Smooth muscle cell (in vitro differentiated cells): Measurements from ENCODE around the gene TLK2. TPM values are rescaled to one million over a fixed set of nuclear protein-coding genes. Genes with fewer than 3 reads are reported as not detected.
A peak's percentile ranks its signal among the peaks of the same experiment; 100 is the strongest.
"Not testable (repeated sequence)": the region's sequence is repeated elsewhere in the genome, so short reads cannot be mapped to it uniquely, and the experiment has no call there.

Experiments used
- DNase-seq: peaks from one replicate; lab custom pipeline; 2025; ENCODE audit not compliant: unreplicated experiment; lab: John Stamatoyannopoulos, UW
- H2AFZ ChIP-seq: fragments of 200-600 bp; sonication (generic); 2 replicates; pipeline ENCODE4 v1.6.0; 2016; ENCODE audit warnings: antibody characterized with exemption, low read depth, mild to moderate bottlenecking
- H3F3A ChIP-seq: fragments of 200-600 bp; sonication (generic); 2 replicates; pipeline ENCODE4 v1.6.0; 2017; ENCODE audit warnings: antibody characterized with exemption, low read depth
- H3K27ac ChIP-seq: fragments of 200-600 bp; sonication (generic); 2 replicates; pipeline ENCODE4 v1.5.1; 2016; ENCODE audit warnings: low read depth, mild to moderate bottlenecking
- H3K27me3 ChIP-seq: fragments of 200-600 bp; sonication (generic); 2 replicates; pipeline ENCODE4 v1.6.1; 2016; ENCODE audit warnings: low read depth, mild to moderate bottlenecking
- H3K36me3 ChIP-seq: fragments of 200-600 bp; sonication (generic); 2 replicates; pipeline ENCODE4 v1.5.1; 2016; ENCODE audit warnings: low read depth
- H3K4me1 ChIP-seq: fragments of 200-600 bp; sonication (generic); 2 replicates; pipeline ENCODE4 v1.5.1; 2016; ENCODE audit warnings: low read depth
- H3K4me2 ChIP-seq: fragments of 200-600 bp; sonication (generic); 2 replicates; pipeline ENCODE4 v1.6.0; 2016; ENCODE audit warnings: mild to moderate bottlenecking
- H3K4me3 ChIP-seq: fragments of 200-600 bp; sonication (generic); 2 replicates; pipeline ENCODE4 v1.5.1; 2016; ENCODE audit warnings: mild to moderate bottlenecking
- H3K79me2 ChIP-seq: fragments of 200-600 bp; sonication (generic); 2 replicates; pipeline ENCODE4 v1.6.0; 2016; ENCODE audit warnings: low read depth, mild to moderate bottlenecking
- H3K9ac ChIP-seq: fragments of 200-600 bp; sonication (generic); 2 replicates; pipeline ENCODE4 v1.6.0; 2016; ENCODE audit warnings: low read depth
- H3K9me3 ChIP-seq: fragments of 200-600 bp; sonication (generic); replicated peaks from 2 replicates; pipeline ENCODE4 v1.5.1; 2016; ENCODE audit warnings: low read depth
- H4K20me1 ChIP-seq: fragments of 200-600 bp; sonication (generic); 2 replicates; pipeline ENCODE4 v1.6.0; 2016; ENCODE audit warnings: low read depth
- CTCF ChIP-seq: fragments of 200-600 bp; sonication (generic); IDR thresholded peaks from 2 replicates; pipeline ENCODE4 v1.5.1; 2017; ENCODE audit warnings: borderline replicate concordance, mild to moderate bottlenecking, antibody characterized with exemption; ENCODE audit not compliant: insufficient read depth, poor library complexity, severe bottlenecking
- WGBS: methylation state at CpG from one replicate; pipeline ENCODE4 v1.1.7; 2016; ENCODE audit warnings: low lambda C conversion rate; 5-methylcytosine and 5-hydroxymethylcytosine counted together
- polyA plus RNA-seq: library from polyadenylated mRNA; unstranded; fragments of >200 nt; fragmentation: Nextera tagmentation; extraction: Ambion mirVana; gene quantifications from 2 replicates; pipeline ENCODE4 v1.2.1, GENCODE V29; 2016
- total RNA-seq: library from RNA; depleted of rRNA; stranded (reverse); fragments of >200 nt; gene quantifications from 2 replicates; pipeline ENCODE4 v1.2.3, GENCODE V29; 2014

The TLK2 gene
- total and polyA plus RNA-seq, 2 experiments from 2014 or later: 15.9 to 29.2 TPM

- no peaks in the 10 kb centered on the region for H3K9me3 ChIP-seq
- no peaks in the 10 kb centered on the region for H3K27me3 ChIP-seq
- 98% methylated on average over 7 of the region's 7 CpGs for WGBS
- H3F3A ChIP-seq: no peaks in the 10 kb centered on the region
- H3K9ac ChIP-seq: no peak overlapping the region
- H3K4me1 ChIP-seq: no peaks in the 10 kb centered on the region
- H3K4me2 ChIP-seq: no peak overlapping the region
- H3K36me3 ChIP-seq: peaks cover 7% of the 10 kb centered on the region
- no peaks in the 10 kb centered on the region for H4K20me1 ChIP-seq
- H2AFZ ChIP-seq: no peak overlapping the region
- no peak for DNase-seq
- no peaks in the 10 kb centered on the region for H3K79me2 ChIP-seq
- H3K27ac ChIP-seq: no peak overlapping the region
- H3K4me3 ChIP-seq: no peak overlapping the region
- no peak for TF ChIP-seq CTCF
These were observed 127.0 kb downstream of the TLK2 start for GRCh38 chr17:62605588-62605987.

- no peak for TF ChIP-seq CTCF
- Histone ChIP-seq H3K36me3 (peaks cover 10% of the 10 kb centered on the region), H3K9ac (no peak overlapping the region)
These were observed 132.7 kb downstream of the TLK2 start for GRCh38 chr17:62611292-62611691.

GRCh38 chr17:62611728-62612127, 133.1 kb downstream of the TLK2 start:
- Histone ChIP-seq H3K9me3 (no peaks in the 10 kb centered on the region), H3K4me1 (peaks cover 7% of the 10 kb centered on the region), H3K27ac (peak overlapping the region; percentile 89), H3K36me3 (peaks cover 5% of the 10 kb centered on the region), H2AFZ (no peak overlapping the region), H3K9ac (no peak overlapping the region), H3K4me3 (no peak overlapping the region), H3K4me2 (no peak overlapping the region), H3F3A (peaks cover 8% of the 10 kb centered on the region), H3K79me2 (no peaks in the 10 kb centered on the region), H4K20me1 (no peaks in the 10 kb centered on the region), H3K27me3 (no peaks in the 10 kb centered on the region)
- 95% methylated on average over 8 of the region's 8 CpGs for WGBS
- DNase-seq: no peak
- TF ChIP-seq CTCF: no peak

More at GRCh38 chr17:62611292-62611691, 132.7 kb downstream of the TLK2 start:
- Histone ChIP-seq H3K79me2 (no peaks in the 10 kb centered on the region), H3K4me3 (no peak overlapping the region), H3K4me2 (no peak overlapping the region), H3K4me1 (peaks cover 7% of the 10 kb centered on the region), H4K20me1 (no peaks in the 10 kb centered on the region), H2AFZ (no peak overlapping the region), H3K27ac (no peak overlapping the region), H3K9me3 (no peaks in the 10 kb centered on the region), H3K27me3 (no peaks in the 10 kb centered on the region), H3F3A (peaks cover 8% of the 10 kb centered on the region)
- DNase-seq: no peak
- 98% methylated on average over 5 of the region's 5 CpGs for WGBS

GRCh38 chr17:62612289-62612688, 133.7 kb downstream of the TLK2 start:
- not testable (repeated sequence) for H3F3A ChIP-seq, H3K27me3 ChIP-seq, H3K36me3 ChIP-seq, DNase-seq, H3K9ac ChIP-seq, H3K4me2 ChIP-seq, H2AFZ ChIP-seq, H3K4me3 ChIP-seq, H3K9me3 ChIP-seq, H4K20me1 ChIP-seq, H3K79me2 ChIP-seq
- Histone ChIP-seq H3K27ac (peak overlapping the region; percentile 89), H3K4me1 (peaks cover 13% of the 10 kb centered on the region)
- 96% methylated on average over 12 of the region's 12 CpGs for WGBS

- WGBS: 35% methylated on average over 4 of the region's 4 CpGs
- not testable (repeated sequence) for H4K20me1 ChIP-seq
- peak overlapping the region; percentile 89 for H3K27ac ChIP-seq
These were observed 134.5 kb downstream of the TLK2 start for GRCh38 chr17:62613095-62613494.

More at GRCh38 chr17:62613095-62613494, 134.5 kb downstream of the TLK2 start:
- not testable (repeated sequence) for H3K9me3 ChIP-seq, H3K79me2 ChIP-seq, H3K4me3 ChIP-seq, DNase-seq, H3K27me3 ChIP-seq, H3F3A ChIP-seq, H3K36me3 ChIP-seq, H2AFZ ChIP-seq
- peak overlapping the region; percentile 58 for H3K4me2 ChIP-seq
- H3K4me1 ChIP-seq: peaks cover 21% of the 10 kb centered on the region
- peak overlapping the region; percentile 69 for H3K9ac ChIP-seq
